T-helper 1 cell (primary cell): ENCODE data around the gene KDELR3.

Source experiments
- DNase-seq, 5 donors: peaks; one replicate each; pipeline ENCODE4 v3.0.0-alpha.2; 2012 to 2020

KDELR3 gene

GRCh38 chr22:38523029-38523428 lies 55.1 kb downstream of the KDELR3 start:
- DNase-seq = no peak

DNA sequence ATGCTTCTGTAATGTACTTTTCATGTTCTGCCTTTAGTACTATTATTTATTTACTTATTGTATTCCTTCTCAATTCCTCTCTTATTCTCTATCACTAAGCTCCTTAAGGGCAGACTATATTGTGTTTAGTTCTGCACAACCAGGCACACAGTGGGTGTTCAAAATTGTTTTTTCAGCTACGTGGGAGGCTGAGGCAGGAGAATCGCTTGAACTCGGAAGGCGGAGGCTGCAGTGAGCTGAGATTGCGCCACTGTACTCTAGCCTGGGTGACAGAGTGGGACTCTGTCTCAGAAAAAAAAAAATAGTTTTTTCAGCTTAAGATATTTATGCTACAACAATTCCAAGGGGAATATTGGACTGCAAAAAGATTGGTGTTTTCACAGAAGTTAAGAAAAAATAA lies 55.6 kb downstream of the KDELR3 start:
- no peak for DNase-seq

DNA sequence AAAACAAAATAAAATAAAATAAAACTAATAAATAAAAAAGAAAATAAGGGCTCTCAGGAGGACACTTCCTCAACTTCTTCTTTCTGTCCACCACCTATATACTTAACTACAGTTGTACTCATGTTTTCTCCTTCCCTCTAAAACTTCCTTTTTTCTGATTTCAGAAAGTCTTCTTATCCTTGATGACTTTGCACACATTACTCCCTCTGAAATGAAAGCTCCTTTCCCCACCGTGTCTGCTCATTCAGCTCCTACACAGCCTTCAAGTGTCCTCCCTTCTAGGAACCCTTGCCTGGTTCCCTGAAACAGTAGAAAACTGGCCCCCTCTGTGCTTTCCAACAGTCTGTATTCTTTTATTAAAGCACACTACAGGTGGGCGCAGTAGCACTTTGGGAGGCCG lies 56.5 kb downstream of the KDELR3 start:
- DNase-seq = no peak

GRCh38 chr22:38531251-38531938 lies 63.5 kb downstream of the KDELR3 start:
- DNase-seq = no peak
